Frontal cortex (tissue), 4 donors: ENCODE results near the gene ZC3H12C. TPM values are rescaled to one million over a fixed set of nuclear protein-coding genes. Genes with fewer than 3 reads are reported as not detected.
"Not testable (repeated sequence)": the region's sequence is repeated elsewhere in the genome, so short reads cannot be mapped to it uniquely, and the experiment has no call there.

Source experiments
- DNase-seq, 2 donors: peaks; one replicate each; pipeline ENCODE4 v3.0.0; 2012; ENCODE audit warnings: low spot score in 2 of 2
- FAIRE-seq: peaks from 2 replicates; lab custom pipeline; 2012; peaks lifted over from hg19 to GRCh38; lab: Jason Lieb, UNC
- total RNA-seq: library from RNA; depleted of rRNA; stranded (reverse); fragments of >200 nt; gene quantifications from one replicate; pipeline ENCODE4 v1.2.3, GENCODE V29; 2014
- donor health status: control.
- donor health status: control.
- donor health status: control.

The ZC3H12C gene
- 28.9 TPM for total RNA-seq

GRCh38 chr11:110092515-110093406 lies at the start of gene ZC3H12C:
TSS of gene ZC3H12C (plus strand) at chr11:110093392. CDS start at chr11:110093412, 20 bp downstream.
- FAIRE-seq (no peak), DNase-seq (peak; percentile 72 to 82)

DNA sequence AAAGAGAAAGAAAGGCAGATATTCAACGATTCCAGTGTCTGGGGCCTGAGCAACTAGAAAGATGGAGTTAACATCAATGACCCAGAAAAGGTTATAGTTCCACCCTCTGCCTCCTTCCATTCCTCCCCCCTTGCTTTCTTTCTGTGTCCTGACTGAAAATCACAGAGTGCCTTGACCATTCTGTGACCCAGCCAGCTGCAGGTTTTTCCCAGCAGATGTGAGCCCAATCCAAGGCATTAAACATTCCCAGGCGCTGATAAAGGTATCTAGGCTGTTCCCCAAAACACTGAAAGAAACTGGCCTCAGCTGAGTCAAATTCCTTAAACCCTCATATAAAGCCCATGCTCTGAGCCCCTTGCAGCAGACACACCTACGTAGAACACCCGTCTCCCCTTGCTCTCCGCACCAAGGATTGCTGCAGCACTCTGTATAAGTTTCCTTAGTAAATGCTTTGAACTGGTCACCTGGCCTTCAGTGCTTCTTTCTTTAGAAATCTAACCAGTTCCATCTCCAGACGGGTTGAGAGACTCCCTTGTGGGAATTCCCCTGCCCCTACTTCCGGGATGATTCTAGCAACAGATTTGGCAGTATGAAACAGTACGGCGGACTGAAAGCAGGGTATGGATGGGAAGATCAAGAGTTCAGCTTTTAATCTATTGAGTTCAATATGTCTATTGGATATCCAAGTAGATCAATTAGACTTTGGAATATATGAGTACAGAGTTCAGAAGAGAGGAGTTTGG lies 48.8 kb upstream of the ZC3H12C start:
- no peak for DNase-seq
- FAIRE-seq, result no peak

DNA sequence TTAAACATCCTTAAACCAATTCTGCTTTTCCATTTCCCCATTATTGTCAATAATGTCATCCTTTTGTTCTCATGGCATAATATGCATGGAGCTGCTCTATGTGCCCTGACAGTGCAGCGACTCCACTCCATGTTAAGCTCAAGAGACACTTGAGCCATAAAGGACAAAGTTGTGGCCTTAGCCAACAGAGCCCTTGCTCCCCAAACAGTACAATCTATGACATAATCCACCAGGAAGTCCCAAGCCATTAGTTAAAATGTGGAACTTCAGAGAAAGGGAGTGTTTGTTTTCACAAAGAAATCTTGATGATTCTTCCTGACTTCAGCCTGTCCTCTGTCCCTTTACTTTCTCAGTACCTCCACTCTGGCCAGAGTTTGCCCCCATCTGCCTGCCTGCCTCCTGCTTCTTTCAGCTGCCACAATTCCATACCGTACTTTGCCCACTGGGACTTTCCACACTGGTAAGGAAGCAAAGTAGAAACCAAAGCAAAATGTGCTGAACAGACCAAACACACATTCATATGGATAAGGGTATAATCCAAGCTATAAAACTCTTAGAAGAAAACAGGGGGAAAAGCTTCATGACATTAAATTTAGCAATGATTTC lies 46.3 kb upstream of the ZC3H12C start:
- no peak for DNase-seq
- no peak for FAIRE-seq

GRCh38 chr11:110049501-110050200 lies 43.5 kb upstream of the ZC3H12C start:
- FAIRE-seq (no peak), DNase-seq (no peak)

GRCh38 chr11:110050201-110050506 lies 43.0 kb upstream of the ZC3H12C start:
- DNase-seq (no peak), FAIRE-seq (no peak)

DNA sequence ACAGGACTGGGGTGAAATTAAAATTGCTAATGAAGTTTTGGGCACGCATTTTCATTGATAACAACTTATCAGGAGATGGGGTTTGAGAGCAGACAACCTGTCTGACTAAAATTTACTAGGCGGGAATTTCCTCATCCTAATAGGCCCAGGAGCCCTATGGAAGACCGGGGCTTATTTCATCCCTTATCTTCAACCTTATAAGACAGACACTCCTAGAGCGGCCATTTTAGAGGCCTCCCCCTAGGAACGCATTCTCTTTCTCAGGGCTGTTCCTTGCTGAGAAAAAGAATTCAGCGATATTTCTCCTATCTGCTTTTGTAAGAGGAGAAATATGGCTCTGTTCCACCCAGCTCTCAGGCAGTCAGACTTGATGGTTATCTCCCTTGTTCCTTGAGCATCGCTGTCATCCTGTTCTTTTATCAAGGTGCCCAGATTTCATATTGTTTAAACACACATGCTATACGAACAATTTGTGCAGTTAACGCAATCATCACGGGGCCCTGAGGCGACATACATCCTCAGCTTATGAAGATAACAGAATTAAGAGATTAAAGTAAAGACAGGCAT lies 39.3 kb upstream of the ZC3H12C start:
- DNase-seq (no peak), FAIRE-seq (no peak)

GRCh38 chr11:110056956-110057355 lies 36.2 kb upstream of the ZC3H12C start:
- no peak for FAIRE-seq

GRCh38 chr11:110059706-110060463 lies 33.3 kb upstream of the ZC3H12C start:
- DNase-seq, result no peak
- FAIRE-seq, result no peak

More at GRCh38 chr11:110056956-110057355, 36.2 kb upstream of the ZC3H12C start:
- DNase-seq, result no peak

DNA sequence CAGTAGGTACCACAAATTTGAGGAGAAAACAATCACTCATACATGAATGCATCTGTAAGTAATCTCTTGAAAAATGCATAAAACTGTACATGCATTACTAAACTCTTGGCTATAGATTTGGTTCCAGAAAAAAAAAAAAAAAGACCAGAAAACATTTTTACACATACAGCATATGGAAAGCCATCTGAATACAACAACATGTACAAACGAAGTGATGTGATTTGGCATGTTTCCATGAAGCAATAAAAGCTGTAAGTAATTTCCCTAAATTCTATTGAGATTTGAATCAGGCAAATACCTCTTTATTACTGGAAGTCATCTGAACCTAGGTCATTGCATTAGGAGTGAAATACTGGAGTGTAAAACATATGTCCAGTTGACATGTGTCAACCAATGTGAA lies 31.9 kb upstream of the ZC3H12C start:
- FAIRE-seq, result no peak
- no peak for DNase-seq

GRCh38 chr11:110062247-110062646 lies 30.9 kb upstream of the ZC3H12C start:
- no peak for DNase-seq
- FAIRE-seq, result no peak

GRCh38 chr11:110065189-110065588 lies 28.0 kb upstream of the ZC3H12C start:
- no peak for FAIRE-seq
- DNase-seq, result no peak

DNA sequence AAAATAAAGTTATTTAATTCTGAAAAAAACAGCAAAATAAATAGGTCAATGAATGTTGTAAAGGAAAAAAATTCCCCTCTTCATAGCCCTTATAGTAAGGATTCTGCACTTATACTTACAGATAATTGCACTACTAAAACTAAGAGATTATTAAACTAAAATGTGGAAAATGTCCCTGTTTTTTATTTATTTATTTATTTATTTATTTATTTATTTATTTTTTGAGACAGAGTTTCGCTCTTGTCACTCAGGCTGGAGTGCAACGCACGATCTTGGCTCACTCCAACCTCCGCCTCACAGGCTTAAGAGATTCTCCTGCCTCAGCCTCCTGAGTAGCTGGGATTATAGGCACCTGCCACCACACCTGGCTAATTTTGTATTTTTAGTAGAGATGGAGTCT lies 25.2 kb upstream of the ZC3H12C start:
- FAIRE-seq, DNase-seq: not testable (repeated sequence)

DNA sequence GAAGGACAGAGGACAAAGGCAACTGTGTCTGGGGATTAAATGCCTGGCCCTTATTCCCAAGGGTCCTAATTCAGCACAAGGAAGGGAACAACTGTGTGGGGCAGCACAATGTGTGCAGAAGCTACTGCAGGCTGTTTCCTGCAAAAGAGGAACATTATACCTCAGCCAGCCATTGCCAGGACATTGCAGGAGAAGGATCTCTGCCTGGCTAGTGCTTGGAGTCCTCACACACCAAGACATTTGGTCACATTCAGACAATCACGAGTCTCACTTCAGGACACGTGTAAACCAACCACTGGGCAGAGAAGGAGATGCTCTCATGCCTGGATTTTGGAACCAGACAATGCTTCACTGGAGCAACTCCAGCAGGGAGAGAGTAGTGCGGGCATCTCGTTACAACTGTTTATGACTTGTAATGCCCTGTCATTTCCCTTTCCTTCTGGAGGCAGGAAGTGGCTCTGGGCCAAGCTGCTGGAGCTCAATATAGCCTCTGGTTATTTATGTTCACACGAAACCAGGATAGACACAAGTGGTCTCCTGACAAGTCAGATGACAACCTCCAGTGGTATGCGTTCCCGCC lies 23.9 kb upstream of the ZC3H12C start:
- DNase-seq, result no peak
- no peak for FAIRE-seq

- FAIRE-seq (no peak), DNase-seq (no peak)
Measured at GRCh38 chr11:110070176-110070575, 23.0 kb upstream of the ZC3H12C start.

DNA sequence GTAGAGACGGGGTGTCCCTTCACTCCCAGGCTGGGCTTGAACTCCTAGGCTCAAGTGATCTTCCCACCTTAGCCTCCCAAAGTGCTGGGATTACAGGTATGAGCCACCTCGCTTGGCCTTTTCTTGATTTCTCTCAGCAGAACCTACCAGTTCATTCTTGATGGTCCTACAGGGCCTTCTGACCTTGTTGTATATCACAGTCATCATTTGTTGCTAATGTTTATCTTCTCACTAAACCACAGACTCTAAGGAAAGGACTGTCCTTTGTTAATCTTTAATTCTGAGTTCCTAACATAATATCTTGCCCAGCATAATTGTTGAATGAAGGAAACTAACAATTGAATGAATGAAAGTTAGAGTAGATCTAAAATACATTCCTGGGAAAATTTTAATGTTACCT lies 22.0 kb upstream of the ZC3H12C start:
- FAIRE-seq, result no peak

DNA sequence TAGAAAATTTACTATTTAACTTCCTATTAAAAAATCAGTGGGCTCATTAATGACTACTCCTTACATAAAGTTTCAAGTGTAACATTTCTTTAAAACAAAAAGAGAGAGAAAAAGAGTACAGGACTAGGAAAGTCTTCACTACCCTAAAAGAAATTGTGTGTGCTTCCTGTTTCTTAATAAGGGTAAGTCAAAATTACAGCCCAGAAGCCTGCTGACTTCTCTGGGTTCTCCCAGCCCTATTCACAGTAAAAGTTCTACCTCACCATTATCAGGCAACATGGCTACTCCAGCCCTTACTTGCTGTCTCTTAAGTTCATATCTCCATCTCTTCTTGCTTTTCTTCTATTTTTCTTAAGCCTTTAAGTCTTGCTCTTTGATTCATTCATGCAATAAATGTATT lies 20.3 kb upstream of the ZC3H12C start:
- FAIRE-seq, result no peak

More for the DNA sequence above, 22.0 kb upstream of the ZC3H12C start:
- no peak for DNase-seq

DNA sequence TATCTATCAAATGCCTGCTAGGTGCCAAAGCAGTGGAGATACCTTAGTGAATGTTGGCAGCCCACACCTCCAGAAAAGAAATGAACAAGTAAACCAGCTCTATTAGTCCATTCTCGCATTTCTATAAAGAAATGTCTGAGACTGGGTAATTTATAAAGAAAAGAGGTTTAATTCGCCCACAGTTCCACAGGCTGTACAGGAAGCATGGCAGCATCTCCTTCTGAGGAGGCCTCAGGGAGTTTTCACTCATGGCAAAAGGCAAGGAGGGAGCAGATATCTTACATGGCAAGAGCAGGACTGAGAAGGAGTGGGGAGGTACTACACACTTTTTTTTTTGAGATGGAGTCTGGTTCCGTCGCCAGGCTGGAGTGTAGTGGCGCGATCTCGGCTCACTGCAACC lies 18.7 kb upstream of the ZC3H12C start:
- DNase-seq (no peak), FAIRE-seq (no peak)

More for the DNA sequence above, 20.3 kb upstream of the ZC3H12C start:
- DNase-seq, result no peak

- no peak for FAIRE-seq
- no peak for DNase-seq
Measured at GRCh38 chr11:110075105-110075846, 17.9 kb upstream of the ZC3H12C start.
